Nephron progenitor cell (in vitro differentiated cells): ENCODE results near the gene ETV1.

Experiments used
- DNase-seq: peaks from one replicate; pipeline ENCODE4 v3.0.0; 2021
- H3K27ac Mint-ChIP-seq: 2 replicates; pipeline ENCODE4 v1.8.0; 2021; ENCODE audit warnings: mild to moderate bottlenecking, moderate library complexity, mixed read lengths
- H3K27me3 Mint-ChIP-seq: 2 replicates; pipeline ENCODE4 v1.8.0; 2021; ENCODE audit warnings: mild to moderate bottlenecking, low read depth, mixed read lengths; ENCODE audit not compliant: poor library complexity
- H3K36me3 Mint-ChIP-seq: 2 replicates; pipeline ENCODE4 v1.8.0; 2021; ENCODE audit warnings: low read depth, mixed read lengths
- H3K4me1 Mint-ChIP-seq: 2 replicates; pipeline ENCODE4 v1.8.0; 2021; ENCODE audit warnings: mixed read lengths
- H3K4me3 Mint-ChIP-seq: 2 replicates; pipeline ENCODE4 v1.8.0; 2021; ENCODE audit warnings: mild to moderate bottlenecking, moderate library complexity, mixed read lengths
- H3K9me3 Mint-ChIP-seq: 2 replicates; pipeline ENCODE4 v1.8.0; 2021; ENCODE audit warnings: mild to moderate bottlenecking, moderate library complexity, mixed read lengths
- TF ChIP-seq, protein P1 (sequence below): fragments of 200-600 bp; sonication (generic); IDR thresholded peaks from 2 replicates; pipeline ENCODE4 v1.5.0; 2021; ENCODE audit warnings: antibody characterized with exemption

ETV1 gene

GRCh38 chr7:13849163-13849892 is 140.1 kb downstream of the ETV1 start:
- peaks cover 28% of the 10 kb centered on the region for H3K4me1 Mint-ChIP-seq
- no peak for DNase-seq
- no peak overlapping the region for H3K27ac Mint-ChIP-seq
- no peaks in the 10 kb centered on the region for H3K36me3 Mint-ChIP-seq
- H3K9me3 Mint-ChIP-seq: peaks cover 6% of the 10 kb centered on the region
- H3K27me3 Mint-ChIP-seq: peaks cover 5% of the 10 kb centered on the region
- no peak overlapping the region for H3K4me3 Mint-ChIP-seq
- TF ChIP-seq, protein P1, sequence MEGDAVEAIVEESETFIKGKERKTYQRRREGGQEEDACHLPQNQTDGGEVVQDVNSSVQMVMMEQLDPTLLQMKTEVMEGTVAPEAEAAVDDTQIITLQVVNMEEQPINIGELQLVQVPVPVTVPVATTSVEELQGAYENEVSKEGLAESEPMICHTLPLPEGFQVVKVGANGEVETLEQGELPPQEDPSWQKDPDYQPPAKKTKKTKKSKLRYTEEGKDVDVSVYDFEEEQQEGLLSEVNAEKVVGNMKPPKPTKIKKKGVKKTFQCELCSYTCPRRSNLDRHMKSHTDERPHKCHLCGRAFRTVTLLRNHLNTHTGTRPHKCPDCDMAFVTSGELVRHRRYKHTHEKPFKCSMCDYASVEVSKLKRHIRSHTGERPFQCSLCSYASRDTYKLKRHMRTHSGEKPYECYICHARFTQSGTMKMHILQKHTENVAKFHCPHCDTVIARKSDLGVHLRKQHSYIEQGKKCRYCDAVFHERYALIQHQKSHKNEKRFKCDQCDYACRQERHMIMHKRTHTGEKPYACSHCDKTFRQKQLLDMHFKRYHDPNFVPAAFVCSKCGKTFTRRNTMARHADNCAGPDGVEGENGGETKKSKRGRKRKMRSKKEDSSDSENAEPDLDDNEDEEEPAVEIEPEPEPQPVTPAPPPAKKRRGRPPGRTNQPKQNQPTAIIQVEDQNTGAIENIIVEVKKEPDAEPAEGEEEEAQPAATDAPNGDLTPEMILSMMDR: no peak

GRCh38 chr7:13848681-13849131 is 140.8 kb downstream of the ETV1 start:
- DNase-seq: no peak
- Mint-ChIP-seq H3K4me3 (no peak overlapping the region), H3K36me3 (no peaks in the 10 kb centered on the region), H3K9me3 (peaks cover 6% of the 10 kb centered on the region), H3K4me1 (peaks cover 28% of the 10 kb centered on the region), H3K27ac (no peak overlapping the region), H3K27me3 (peaks cover 5% of the 10 kb centered on the region)
- TF ChIP-seq, protein P1: no peak

DNA sequence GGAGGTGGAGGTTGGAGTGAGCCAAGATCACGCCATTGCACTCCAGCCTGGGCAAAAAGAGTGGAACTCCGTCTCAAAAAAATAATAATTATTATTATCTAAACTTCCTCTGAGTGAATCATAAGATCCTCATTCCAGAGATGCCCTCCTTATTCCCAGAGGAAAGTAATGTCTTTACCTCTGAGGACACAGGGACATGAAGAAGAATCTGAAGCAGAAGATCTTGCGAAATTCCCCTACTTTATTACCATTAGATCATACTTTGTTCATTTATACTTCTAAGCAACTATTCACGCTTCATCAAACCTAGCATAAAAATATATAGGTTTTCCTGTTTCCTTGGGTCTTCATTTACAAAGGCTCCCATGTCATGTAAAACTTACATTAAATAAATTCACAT is 143.1 kb downstream of the ETV1 start:
- no peaks in the 10 kb centered on the region for H3K36me3 Mint-ChIP-seq
- no peaks in the 10 kb centered on the region for H3K27me3 Mint-ChIP-seq
- H3K4me3 Mint-ChIP-seq: no peak overlapping the region
- TF ChIP-seq, protein P1: no peak
- peaks cover 17% of the 10 kb centered on the region for H3K4me1 Mint-ChIP-seq
- H3K9me3 Mint-ChIP-seq: peaks cover 3% of the 10 kb centered on the region
- no peak for DNase-seq
- no peak overlapping the region for H3K27ac Mint-ChIP-seq

DNA sequence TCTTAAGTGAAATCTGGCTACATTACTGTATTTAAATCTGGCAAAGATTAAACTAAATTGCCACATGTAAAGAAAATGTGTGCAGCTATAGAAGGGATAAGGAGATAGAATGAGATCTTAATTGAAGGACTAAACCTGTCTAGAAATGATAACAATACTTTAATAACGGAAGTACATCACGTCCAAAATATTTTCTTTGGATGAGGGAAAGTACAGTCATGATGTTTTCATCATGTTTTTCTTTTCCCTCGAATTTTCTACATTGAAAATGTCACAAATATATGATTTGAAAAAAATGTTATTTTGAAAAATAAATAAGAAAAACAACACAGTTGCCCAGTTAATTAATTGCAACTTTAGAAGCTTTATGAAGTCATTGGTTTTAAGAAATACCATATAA is 143.9 kb downstream of the ETV1 start:
- no peak overlapping the region for H3K4me3 Mint-ChIP-seq
- no peak overlapping the region for H3K27ac Mint-ChIP-seq
- DNase-seq: no peak
- peaks cover 3% of the 10 kb centered on the region for H3K27me3 Mint-ChIP-seq
- H3K4me1 Mint-ChIP-seq: peaks cover 12% of the 10 kb centered on the region
- TF ChIP-seq, protein P1: no peak
- peaks cover 3% of the 10 kb centered on the region for H3K9me3 Mint-ChIP-seq
- H3K36me3 Mint-ChIP-seq: no peaks in the 10 kb centered on the region

- no peak for DNase-seq
- Mint-ChIP-seq H3K4me3 (no peak overlapping the region), H3K9me3 (peaks cover 3% of the 10 kb centered on the region), H3K27me3 (peaks cover 3% of the 10 kb centered on the region), H3K27ac (no peak overlapping the region), H3K36me3 (no peaks in the 10 kb centered on the region), H3K4me1 (peaks cover 5% of the 10 kb centered on the region)
- TF ChIP-seq, protein P1: no peak
Measured at GRCh38 chr7:13844954-13845353, 144.5 kb downstream of the ETV1 start.

DNA sequence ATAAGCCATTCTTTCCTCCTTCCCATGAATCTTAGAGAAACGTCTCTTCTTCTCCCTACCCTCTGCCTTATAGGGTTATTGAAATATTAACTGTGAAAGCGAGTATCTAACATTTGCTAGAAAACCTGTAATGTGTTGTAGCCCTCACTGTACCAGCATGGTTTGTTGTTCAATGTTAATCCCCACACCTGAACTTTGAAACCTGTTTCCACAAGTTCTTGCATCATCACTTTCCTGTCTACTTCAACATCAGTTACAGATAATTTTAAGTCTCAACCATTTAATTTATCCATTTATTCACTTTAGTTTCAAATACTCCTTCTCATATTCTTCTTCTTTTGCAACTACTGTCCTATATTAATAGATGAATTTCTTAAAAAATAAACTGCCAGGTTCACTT is 148.2 kb downstream of the ETV1 start:
- no peak for DNase-seq
- no peak overlapping the region for H3K27ac Mint-ChIP-seq
- H3K36me3 Mint-ChIP-seq: no peaks in the 10 kb centered on the region
- H3K4me1 Mint-ChIP-seq: no peaks in the 10 kb centered on the region
- no peaks in the 10 kb centered on the region for H3K9me3 Mint-ChIP-seq
- no peak overlapping the region for H3K4me3 Mint-ChIP-seq
- TF ChIP-seq, protein P1: no peak
- H3K27me3 Mint-ChIP-seq: peaks cover 3% of the 10 kb centered on the region
